ENCODE data around the gene SLCO3A1.

The SLCO3A1 gene

DNA sequence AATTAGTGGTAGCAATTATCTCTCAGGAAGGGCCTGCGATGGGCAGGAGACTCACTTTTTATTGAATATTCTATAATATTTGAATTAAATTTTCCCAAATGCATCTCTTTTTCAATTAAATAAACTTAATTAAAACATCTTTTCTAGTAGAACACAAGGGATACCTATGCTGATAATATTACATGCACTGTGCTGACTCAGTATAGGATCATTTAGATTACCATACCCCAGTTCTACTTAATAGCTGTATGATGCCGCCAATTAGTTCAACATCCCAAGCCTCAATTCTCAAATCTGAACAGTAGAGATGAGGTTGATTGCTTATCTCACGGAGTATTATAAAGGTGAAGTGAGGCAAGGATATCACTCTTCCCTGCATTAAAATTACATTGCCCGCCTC, 149.2 kb downstream of the SLCO3A1 start:
- Histone ChIP-seq H3K27ac (ENCODE audit: low read length) (no peak overlapping the region), H3K4me2 (ENCODE audit: insufficient read depth, low read length) (no peak overlapping the region), H3K9me3 (ENCODE audit: insufficient read depth, low read length, severe bottlenecking) (no peaks in the 10 kb centered on the region), H2AFZ (ENCODE audit: low read depth, low read length) (no peak overlapping the region), H3K4me3 (ENCODE audit: low read depth in 1 of 2, low read length in 2 of 2) (no peak overlapping the region), H3K36me3 (ENCODE audit: insufficient read depth, low read length) (no peaks in the 10 kb centered on the region), H3K27me3 (ENCODE audit: insufficient read depth, low read length, poor library complexity) (peaks cover 7% of the 10 kb centered on the region), H4K20me1 (ENCODE audit: insufficient read depth, low read length) (no peaks in the 10 kb centered on the region), H3K4me1 (ENCODE audit: insufficient read depth, low read length) (no peaks in the 10 kb centered on the region), H3K79me2 (ENCODE audit: insufficient read depth, low read length) (no peaks in the 10 kb centered on the region), H3K9ac (ENCODE audit: low read depth, low read length) (no peak overlapping the region)
- ATAC-seq (ENCODE audit: insufficient read depth, low read depth): no peak
- DNase-seq: no peak
- TF ChIP-seq CTCF (IDR thresholded peaks at IDR 0.05; ENCODE audit: borderline replicate concordance, extremely low read depth, low read length, poor library complexity, severe bottlenecking) (no peak), EZH2 (IDR thresholded peaks at IDR 0.05; ENCODE audit: borderline replicate concordance, low read depth, low read length, severe bottlenecking) (no peak)

DNA sequence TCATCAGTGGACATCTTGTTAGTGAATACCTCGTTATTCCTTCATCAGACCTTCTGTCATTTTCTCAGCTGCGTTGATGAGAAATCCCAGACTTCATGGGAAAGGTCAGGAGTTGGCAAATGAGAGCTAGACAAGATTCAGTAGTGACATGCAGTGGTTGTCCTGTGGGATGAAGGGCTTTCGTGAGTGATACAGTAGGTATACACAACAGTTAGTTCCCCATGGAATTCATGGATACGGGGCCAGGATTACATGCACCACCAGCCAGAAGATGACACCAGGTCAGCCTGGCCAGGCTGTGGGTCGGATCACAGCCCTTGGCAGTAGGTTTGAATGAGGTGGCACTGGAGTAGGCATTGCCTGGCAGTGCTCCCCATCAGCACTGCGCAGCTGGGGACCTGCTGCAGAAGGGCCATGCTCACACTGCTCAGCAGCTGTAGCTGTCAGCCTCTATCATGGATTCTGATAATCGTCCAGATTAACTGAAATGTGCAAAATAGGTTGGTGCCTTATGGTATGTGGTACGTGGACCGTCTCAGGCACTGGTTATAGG, 150.1 kb downstream of the SLCO3A1 start:
- Histone ChIP-seq H3K4me1 (ENCODE audit: insufficient read depth, low read length) (no peaks in the 10 kb centered on the region), H3K27me3 (ENCODE audit: insufficient read depth, low read length, poor library complexity) (peaks cover 7% of the 10 kb centered on the region), H2AFZ (ENCODE audit: low read depth, low read length) (no peak overlapping the region), H3K36me3 (ENCODE audit: insufficient read depth, low read length) (no peaks in the 10 kb centered on the region), H3K4me2 (ENCODE audit: insufficient read depth, low read length) (no peak overlapping the region), H3K9ac (ENCODE audit: low read depth, low read length) (no peak overlapping the region), H3K9me3 (ENCODE audit: insufficient read depth, low read length, severe bottlenecking) (no peaks in the 10 kb centered on the region), H3K79me2 (ENCODE audit: insufficient read depth, low read length) (no peaks in the 10 kb centered on the region), H3K27ac (ENCODE audit: low read length) (no peak overlapping the region), H3K4me3 (ENCODE audit: low read depth in 1 of 2, low read length in 2 of 2) (no peak overlapping the region), H4K20me1 (ENCODE audit: insufficient read depth, low read length) (no peaks in the 10 kb centered on the region)
- DNase-seq (no peak), ATAC-seq (ENCODE audit: insufficient read depth, low read depth) (no peak)
- no peak for TF ChIP-seq CTCF (IDR thresholded peaks at IDR 0.05; ENCODE audit: borderline replicate concordance, extremely low read depth, low read length, poor library complexity, severe bottlenecking)
- no peak for TF ChIP-seq EZH2 (IDR thresholded peaks at IDR 0.05; ENCODE audit: borderline replicate concordance, low read depth, low read length, severe bottlenecking)

DNA sequence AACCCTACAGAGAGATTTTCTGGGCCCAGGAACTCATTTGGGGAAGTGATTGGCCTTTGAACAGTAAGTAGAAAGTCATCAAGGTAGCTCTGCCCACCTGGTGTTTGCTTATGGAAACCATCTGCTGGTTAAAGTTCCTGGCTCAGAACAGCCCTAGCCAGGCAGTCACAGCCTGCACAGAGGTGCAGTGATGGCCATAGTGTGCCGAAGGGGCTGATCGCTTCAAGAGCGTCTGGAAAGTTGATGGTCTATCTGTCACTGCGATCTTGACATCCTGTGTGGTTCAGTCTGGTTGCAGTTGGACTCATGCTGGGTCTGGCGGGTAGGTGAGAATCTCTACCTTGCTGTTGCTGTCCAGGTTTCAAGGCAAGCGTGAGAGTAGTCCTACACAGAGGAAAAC, 151.6 kb downstream of the SLCO3A1 start:
- Histone ChIP-seq H3K79me2 (ENCODE audit: insufficient read depth, low read length) (no peaks in the 10 kb centered on the region), H3K9me3 (ENCODE audit: insufficient read depth, low read length, severe bottlenecking) (no peaks in the 10 kb centered on the region), H2AFZ (ENCODE audit: low read depth, low read length) (no peak overlapping the region), H3K27me3 (ENCODE audit: insufficient read depth, low read length, poor library complexity) (peaks cover 7% of the 10 kb centered on the region), H4K20me1 (ENCODE audit: insufficient read depth, low read length) (no peaks in the 10 kb centered on the region), H3K36me3 (ENCODE audit: insufficient read depth, low read length) (no peaks in the 10 kb centered on the region), H3K4me2 (ENCODE audit: insufficient read depth, low read length) (no peak overlapping the region), H3K4me3 (ENCODE audit: low read depth in 1 of 2, low read length in 2 of 2) (no peak overlapping the region), H3K9ac (ENCODE audit: low read depth, low read length) (no peak overlapping the region), H3K4me1 (ENCODE audit: insufficient read depth, low read length) (no peaks in the 10 kb centered on the region), H3K27ac (ENCODE audit: low read length) (no peak overlapping the region)
- DNase-seq (no peak), ATAC-seq (ENCODE audit: insufficient read depth, low read depth) (no peak)
- TF ChIP-seq CTCF (IDR thresholded peaks at IDR 0.05; ENCODE audit: borderline replicate concordance, extremely low read depth, low read length, poor library complexity, severe bottlenecking): no peak
- no peak for TF ChIP-seq EZH2 (IDR thresholded peaks at IDR 0.05; ENCODE audit: borderline replicate concordance, low read depth, low read length, severe bottlenecking)
